ENCODE data around the gene BHLHE23. TPM values are rescaled to one million over a fixed set of nuclear protein-coding genes. Genes with fewer than 3 reads are reported as not detected.

BHLHE23 gene
- total RNA-seq, 1 donor from 2014 or later, result not detected

- DNase-seq (ENCODE audit: extremely low spot score in 2 of 2), result no peak
- Histone ChIP-seq H3K27me3 (no peaks in the 10 kb centered on the region), H3K36me3 (no peaks in the 10 kb centered on the region), H3K4me3 (no peak overlapping the region), H3K4me1 (no peaks in the 10 kb centered on the region), H3K27ac (no peak overlapping the region), H3K9me3 (no peaks in the 10 kb centered on the region)
- intact Hi-C loops (cut with DNase I), result no loop called here
- no peak for TF ChIP-seq CTCF (IDR thresholded peaks at IDR 0.05)
- TF ChIP-seq POLR2AphosphoS5 (IDR thresholded peaks at IDR 0.05; ENCODE audit: insufficient read depth in 1 of 2, low read depth in 1 of 2), result no peak
- TF ChIP-seq POLR2A (IDR thresholded peaks at IDR 0.05), result no peak
These were observed 24.4 kb downstream of the BHLHE23 start for GRCh38 chr20:62982124-62983075.

- Histone ChIP-seq H3K27me3 (no peaks in the 10 kb centered on the region), H3K27ac (no peak overlapping the region), H3K4me3 (no peak overlapping the region), H3K4me1 (no peaks in the 10 kb centered on the region), H3K36me3 (no peaks in the 10 kb centered on the region), H3K9me3 (no peaks in the 10 kb centered on the region)
- TF ChIP-seq POLR2AphosphoS5 (IDR thresholded peaks at IDR 0.05; ENCODE audit: insufficient read depth in 1 of 2, low read depth in 1 of 2) (no peak), POLR2A (IDR thresholded peaks at IDR 0.05) (no peak), CTCF (IDR thresholded peaks at IDR 0.05) (no peak)
- intact Hi-C loops (cut with DNase I), result no loop called here
- DNase-seq (ENCODE audit: extremely low spot score in 2 of 2), result no peak
These were observed 25.8 kb downstream of the BHLHE23 start for GRCh38 chr20:62980970-62981369.

- no peaks in the 10 kb centered on the region for H3K36me3 ChIP-seq
- H3K27ac ChIP-seq, result no peak overlapping the region
- intact Hi-C loops (cut with DNase I), result no loop called here
- TF ChIP-seq POLR2A (IDR thresholded peaks at IDR 0.05), result no peak
- TF ChIP-seq POLR2AphosphoS5 (IDR thresholded peaks at IDR 0.05; ENCODE audit: insufficient read depth in 1 of 2, low read depth in 1 of 2), result no peak
- no peak for TF ChIP-seq CTCF (IDR thresholded peaks at IDR 0.05)
- H3K4me3 ChIP-seq, result no peak overlapping the region
- no peaks in the 10 kb centered on the region for H3K27me3 ChIP-seq
- H3K4me1 ChIP-seq, result no peaks in the 10 kb centered on the region
- no peaks in the 10 kb centered on the region for H3K9me3 ChIP-seq
- no peak for DNase-seq (ENCODE audit: extremely low spot score in 2 of 2)
These were observed 26.3 kb downstream of the BHLHE23 start for GRCh38 chr20:62980380-62980960.

- Histone ChIP-seq H3K27ac (no peak overlapping the region), H3K9me3 (no peaks in the 10 kb centered on the region), H3K27me3 (no peaks in the 10 kb centered on the region), H3K4me1 (no peaks in the 10 kb centered on the region), H3K36me3 (no peaks in the 10 kb centered on the region), H3K4me3 (no peak overlapping the region)
- intact Hi-C loops (cut with DNase I), result no loop called here
- no peak for DNase-seq (ENCODE audit: extremely low spot score in 2 of 2)
- no peak for TF ChIP-seq POLR2A (IDR thresholded peaks at IDR 0.05)
- no peak for TF ChIP-seq CTCF (IDR thresholded peaks at IDR 0.05)
- TF ChIP-seq POLR2AphosphoS5 (IDR thresholded peaks at IDR 0.05; ENCODE audit: insufficient read depth in 1 of 2, low read depth in 1 of 2), result no peak
These were observed 26.8 kb downstream of the BHLHE23 start for GRCh38 chr20:62979876-62980373.

Data from vagina (tissue), 2 donors.